ENCODE measurements around the gene SMURF2. TPM values are rescaled to one million over a fixed set of nuclear protein-coding genes. Genes with fewer than 3 reads are reported as not detected.

SMURF2 gene
- total and polyA plus RNA-seq, 9 of the 15 experiments (the other 6 are each of a cell fraction or from before 2014, with no cell fraction given): 3.8 to 22.0 (median 14.8) TPM

- TF ChIP-seq, protein P1, sequence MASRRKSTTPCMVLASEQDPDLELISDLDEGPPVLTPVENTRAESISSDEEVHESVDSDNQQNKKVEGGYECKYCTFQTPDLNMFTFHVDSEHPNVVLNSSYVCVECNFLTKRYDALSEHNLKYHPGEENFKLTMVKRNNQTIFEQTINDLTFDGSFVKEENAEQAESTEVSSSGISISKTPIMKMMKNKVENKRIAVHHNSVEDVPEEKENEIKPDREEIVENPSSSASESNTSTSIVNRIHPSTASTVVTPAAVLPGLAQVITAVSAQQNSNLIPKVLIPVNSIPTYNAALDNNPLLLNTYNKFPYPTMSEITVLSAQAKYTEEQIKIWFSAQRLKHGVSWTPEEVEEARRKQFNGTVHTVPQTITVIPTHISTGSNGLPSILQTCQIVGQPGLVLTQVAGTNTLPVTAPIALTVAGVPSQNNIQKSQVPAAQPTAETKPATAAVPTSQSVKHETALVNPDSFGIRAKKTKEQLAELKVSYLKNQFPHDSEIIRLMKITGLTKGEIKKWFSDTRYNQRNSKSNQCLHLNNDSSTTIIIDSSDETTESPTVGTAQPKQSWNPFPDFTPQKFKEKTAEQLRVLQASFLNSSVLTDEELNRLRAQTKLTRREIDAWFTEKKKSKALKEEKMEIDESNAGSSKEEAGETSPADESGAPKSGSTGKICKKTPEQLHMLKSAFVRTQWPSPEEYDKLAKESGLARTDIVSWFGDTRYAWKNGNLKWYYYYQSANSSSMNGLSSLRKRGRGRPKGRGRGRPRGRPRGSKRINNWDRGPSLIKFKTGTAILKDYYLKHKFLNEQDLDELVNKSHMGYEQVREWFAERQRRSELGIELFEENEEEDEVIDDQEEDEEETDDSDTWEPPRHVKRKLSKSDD (conservative IDR thresholded peaks at IDR 0.05; ENCODE audit: low read length): no peak
- TF ChIP-seq ZKSCAN3 (CRISPR knock-in tag; IDR thresholded peaks at IDR 0.05) (no peak), BCLAF1 (IDR thresholded peaks at IDR 0.05; ENCODE audit: borderline replicate concordance in 1 of 2, control insufficient read depth in 1 of 2, low read depth in 2 of 2, low read length in 1 of 2) (peak in 1 of 2 experiments; percentile 78; a peak in 1 of 4 replicates), BHLHE40 (IDR thresholded peaks at IDR 0.05; ENCODE audit: low read length) (no peak), FOXA1 (IDR thresholded peaks at IDR 0.05; ENCODE audit: borderline replicate concordance) (no peak), TAF7 (tag; IDR thresholded peaks at IDR 0.05) (peak; percentile 87), NR3C1 (CRISPR knock-in tag; IDR thresholded peaks at IDR 0.05) (peak; percentile 34; the same call in 1 of the 2 replicates), HDGF (IDR thresholded peaks at IDR 0.05) (peak; percentile 38; the same call in 1 of the 2 replicates), TGIF2 (CRISPR knock-in tag; IDR thresholded peaks at IDR 0.05) (no peak), RBBP5 (IDR thresholded peaks at IDR 0.05; ENCODE audit: borderline replicate concordance, insufficient read depth, low read length, poor library complexity, severe bottlenecking) (no peak), FOXM1 (IDR thresholded peaks at IDR 0.05; ENCODE audit: low read depth) (no peak), FOXM1 (CRISPR knock-in tag; IDR thresholded peaks at IDR 0.05; ENCODE audit: low read depth) (no peak; the same call in 1 of the 2 replicates), KAT8 (IDR thresholded peaks at IDR 0.05; ENCODE audit: low read depth) (peak; percentile 86), CHD4 (IDR thresholded peaks at IDR 0.05; ENCODE audit: insufficient read depth, insufficient replicate concordance, low read depth, low read length, poor library complexity, severe bottlenecking) (no peak), NFXL1 (CRISPR knock-in tag; IDR thresholded peaks at IDR 0.05) (no peak)
- TF ChIP-seq, protein P2, sequence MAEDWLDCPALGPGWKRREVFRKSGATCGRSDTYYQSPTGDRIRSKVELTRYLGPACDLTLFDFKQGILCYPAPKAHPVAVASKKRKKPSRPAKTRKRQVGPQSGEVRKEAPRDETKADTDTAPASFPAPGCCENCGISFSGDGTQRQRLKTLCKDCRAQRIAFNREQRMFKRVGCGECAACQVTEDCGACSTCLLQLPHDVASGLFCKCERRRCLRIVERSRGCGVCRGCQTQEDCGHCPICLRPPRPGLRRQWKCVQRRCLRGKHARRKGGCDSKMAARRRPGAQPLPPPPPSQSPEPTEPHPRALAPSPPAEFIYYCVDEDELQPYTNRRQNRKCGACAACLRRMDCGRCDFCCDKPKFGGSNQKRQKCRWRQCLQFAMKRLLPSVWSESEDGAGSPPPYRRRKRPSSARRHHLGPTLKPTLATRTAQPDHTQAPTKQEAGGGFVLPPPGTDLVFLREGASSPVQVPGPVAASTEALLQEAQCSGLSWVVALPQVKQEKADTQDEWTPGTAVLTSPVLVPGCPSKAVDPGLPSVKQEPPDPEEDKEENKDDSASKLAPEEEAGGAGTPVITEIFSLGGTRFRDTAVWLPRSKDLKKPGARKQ (CRISPR knock-in tag; IDR thresholded peaks at IDR 0.05): no peak
- TF ChIP-seq, protein P3, sequence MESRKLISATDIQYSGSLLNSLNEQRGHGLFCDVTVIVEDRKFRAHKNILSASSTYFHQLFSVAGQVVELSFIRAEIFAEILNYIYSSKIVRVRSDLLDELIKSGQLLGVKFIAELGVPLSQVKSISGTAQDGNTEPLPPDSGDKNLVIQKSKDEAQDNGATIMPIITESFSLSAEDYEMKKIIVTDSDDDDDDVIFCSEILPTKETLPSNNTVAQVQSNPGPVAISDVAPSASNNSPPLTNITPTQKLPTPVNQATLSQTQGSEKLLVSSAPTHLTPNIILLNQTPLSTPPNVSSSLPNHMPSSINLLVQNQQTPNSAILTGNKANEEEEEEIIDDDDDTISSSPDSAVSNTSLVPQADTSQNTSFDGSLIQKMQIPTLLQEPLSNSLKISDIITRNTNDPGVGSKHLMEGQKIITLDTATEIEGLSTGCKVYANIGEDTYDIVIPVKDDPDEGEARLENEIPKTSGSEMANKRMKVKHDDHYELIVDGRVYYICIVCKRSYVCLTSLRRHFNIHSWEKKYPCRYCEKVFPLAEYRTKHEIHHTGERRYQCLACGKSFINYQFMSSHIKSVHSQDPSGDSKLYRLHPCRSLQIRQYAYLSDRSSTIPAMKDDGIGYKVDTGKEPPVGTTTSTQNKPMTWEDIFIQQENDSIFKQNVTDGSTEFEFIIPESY (CRISPR knock-in tag; IDR thresholded peaks at IDR 0.05): 0 out of 2 replicates have a peak, but pooled peaks have one; percentile 21
Measured at GRCh38 chr17:64505340-64506200, 156.5 kb downstream of the SMURF2 start (continued).

All from K562 (cell line).